Measurements from ENCODE around the gene FAM222A. TPM values are rescaled to one million over a fixed set of nuclear protein-coding genes. Genes with fewer than 3 reads are reported as not detected.

FAM222A gene
- total RNA-seq, 1 experiment from 2014 or later: 3.7 TPM

DNA sequence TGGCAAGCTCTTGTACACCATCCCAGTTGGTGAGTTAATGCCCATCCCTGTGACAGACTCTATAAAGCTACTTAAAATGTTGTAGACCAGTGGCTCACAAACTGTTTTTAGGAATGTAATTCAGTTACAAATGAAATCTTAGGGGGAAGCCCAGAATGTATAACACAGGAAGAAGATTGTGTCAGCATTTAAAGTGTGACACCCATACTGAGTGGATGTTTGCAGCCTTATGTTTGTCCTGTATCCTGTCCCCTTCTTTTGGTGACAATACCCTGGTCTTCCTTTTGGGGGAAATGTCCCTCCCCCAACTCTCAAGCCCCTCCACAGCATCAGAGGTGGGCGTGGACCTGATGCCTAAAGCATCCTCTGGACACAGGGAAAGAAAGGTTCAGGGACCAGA, 47.6 kb upstream of the FAM222A start:
- Histone ChIP-seq H2AFZ (ENCODE audit: low read depth, low read length, poor library complexity, severe bottlenecking) (no peak overlapping the region), H3K4me1 (ENCODE audit: control insufficient read depth in 1 of 2, insufficient read depth in 2 of 2, low read length in 2 of 2) (no peaks in the 10 kb centered on the region), H3K4me2 (ENCODE audit: low read length) (no peak overlapping the region), H3K4me3 (replicated peaks in 1 of 2; ENCODE audit: low read depth in 1 of 2, low read length in 2 of 2) (no peak overlapping the region), H3K9me3 (ENCODE audit: control insufficient read depth in 1 of 2, insufficient read depth in 1 of 2, low read depth in 1 of 2, low read length in 2 of 2) (peaks cover 0 to 14% of the 10 kb centered on the region in 2 experiments; a peak in 1 of 4 replicates), H3K27ac (ENCODE audit: low read depth, low read length) (no peak overlapping the region), H3K27me3 (ENCODE audit: insufficient read depth, low read length) (peaks cover 14% of the 10 kb centered on the region; the same call in 1 of the 2 replicates), H3K9me2 (ENCODE audit: insufficient read depth) (no peaks in the 10 kb centered on the region), H3K79me2 (ENCODE audit: insufficient read depth, low read length) (no peaks in the 10 kb centered on the region), H3K36me3 (ENCODE audit: control insufficient read depth in 1 of 2, insufficient read depth in 2 of 2, low read length in 2 of 2) (no peaks in the 10 kb centered on the region), H3K9ac (ENCODE audit: low read length) (no peak overlapping the region), H4K20me1 (ENCODE audit: insufficient read depth) (no peaks in the 10 kb centered on the region)
- ChIA-PET RAD21 (ENCODE audit: low non-redundant PET in 1 of 2, low total read pairs in 2 of 2, uncharacterized antibody in 2 of 2, unreplicated experiment in 2 of 2) (no interaction called here), CTCF (no interaction called here), POLR2A (no interaction called here)
- ATAC-seq (no peak), DNase-seq (ENCODE audit: low read depth, low spot score) (no peak)
- no peak for TF ChIP-seq SIN3A (IDR thresholded peaks at IDR 0.05; ENCODE audit: low read depth)
- TF ChIP-seq POLR2AphosphoS5 (IDR thresholded peaks at IDR 0.05; ENCODE audit: low read depth, low read length): no peak
- TF ChIP-seq JUND (IDR thresholded peaks at IDR 0.05): no peak
- TF ChIP-seq RAD21 (IDR thresholded peaks at IDR 0.05; ENCODE audit: low read depth): no peak
- no peak for TF ChIP-seq SP1 (IDR thresholded peaks at IDR 0.05; ENCODE audit: low read depth)
- TF ChIP-seq, protein P1, sequence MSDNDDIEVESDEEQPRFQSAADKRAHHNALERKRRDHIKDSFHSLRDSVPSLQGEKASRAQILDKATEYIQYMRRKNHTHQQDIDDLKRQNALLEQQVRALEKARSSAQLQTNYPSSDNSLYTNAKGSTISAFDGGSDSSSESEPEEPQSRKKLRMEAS (IDR thresholded peaks at IDR 0.05): no peak
- no peak for TF ChIP-seq TCF7L2 (IDR thresholded peaks at IDR 0.05; ENCODE audit: borderline replicate concordance, extremely low read depth, insufficient read depth, insufficient read length)
- TF ChIP-seq EZH2phosphoT487 (IDR thresholded peaks at IDR 0.05; ENCODE audit: borderline replicate concordance): no peak
- TF ChIP-seq ZNF274 (IDR thresholded peaks at IDR 0.05; ENCODE audit: low read depth, low read length): no peak
- TF ChIP-seq SRF (IDR thresholded peaks at IDR 0.05; ENCODE audit: low read depth): no peak
- no peak for TF ChIP-seq EZH2 (IDR thresholded peaks at IDR 0.05)
- TF ChIP-seq POLR2A (IDR thresholded peaks at IDR 0.05; ENCODE audit: borderline replicate concordance, extremely low read depth, insufficient read depth, insufficient read length): no peak
- TF ChIP-seq, protein P2, sequence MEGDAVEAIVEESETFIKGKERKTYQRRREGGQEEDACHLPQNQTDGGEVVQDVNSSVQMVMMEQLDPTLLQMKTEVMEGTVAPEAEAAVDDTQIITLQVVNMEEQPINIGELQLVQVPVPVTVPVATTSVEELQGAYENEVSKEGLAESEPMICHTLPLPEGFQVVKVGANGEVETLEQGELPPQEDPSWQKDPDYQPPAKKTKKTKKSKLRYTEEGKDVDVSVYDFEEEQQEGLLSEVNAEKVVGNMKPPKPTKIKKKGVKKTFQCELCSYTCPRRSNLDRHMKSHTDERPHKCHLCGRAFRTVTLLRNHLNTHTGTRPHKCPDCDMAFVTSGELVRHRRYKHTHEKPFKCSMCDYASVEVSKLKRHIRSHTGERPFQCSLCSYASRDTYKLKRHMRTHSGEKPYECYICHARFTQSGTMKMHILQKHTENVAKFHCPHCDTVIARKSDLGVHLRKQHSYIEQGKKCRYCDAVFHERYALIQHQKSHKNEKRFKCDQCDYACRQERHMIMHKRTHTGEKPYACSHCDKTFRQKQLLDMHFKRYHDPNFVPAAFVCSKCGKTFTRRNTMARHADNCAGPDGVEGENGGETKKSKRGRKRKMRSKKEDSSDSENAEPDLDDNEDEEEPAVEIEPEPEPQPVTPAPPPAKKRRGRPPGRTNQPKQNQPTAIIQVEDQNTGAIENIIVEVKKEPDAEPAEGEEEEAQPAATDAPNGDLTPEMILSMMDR (IDR thresholded peaks at IDR 0.05 in 2 of 3, conservative IDR thresholded peaks at IDR 0.05 in 1 of 3; ENCODE audit: borderline replicate concordance in 1 of 3, insufficient read depth in 1 of 3, low read depth in 2 of 3, low read length in 2 of 3): no peak
- TF ChIP-seq ATF3 (IDR thresholded peaks at IDR 0.05): no peak
- TF ChIP-seq, protein P3, sequence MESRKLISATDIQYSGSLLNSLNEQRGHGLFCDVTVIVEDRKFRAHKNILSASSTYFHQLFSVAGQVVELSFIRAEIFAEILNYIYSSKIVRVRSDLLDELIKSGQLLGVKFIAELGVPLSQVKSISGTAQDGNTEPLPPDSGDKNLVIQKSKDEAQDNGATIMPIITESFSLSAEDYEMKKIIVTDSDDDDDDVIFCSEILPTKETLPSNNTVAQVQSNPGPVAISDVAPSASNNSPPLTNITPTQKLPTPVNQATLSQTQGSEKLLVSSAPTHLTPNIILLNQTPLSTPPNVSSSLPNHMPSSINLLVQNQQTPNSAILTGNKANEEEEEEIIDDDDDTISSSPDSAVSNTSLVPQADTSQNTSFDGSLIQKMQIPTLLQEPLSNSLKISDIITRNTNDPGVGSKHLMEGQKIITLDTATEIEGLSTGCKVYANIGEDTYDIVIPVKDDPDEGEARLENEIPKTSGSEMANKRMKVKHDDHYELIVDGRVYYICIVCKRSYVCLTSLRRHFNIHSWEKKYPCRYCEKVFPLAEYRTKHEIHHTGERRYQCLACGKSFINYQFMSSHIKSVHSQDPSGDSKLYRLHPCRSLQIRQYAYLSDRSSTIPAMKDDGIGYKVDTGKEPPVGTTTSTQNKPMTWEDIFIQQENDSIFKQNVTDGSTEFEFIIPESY (IDR thresholded peaks at IDR 0.05; ENCODE audit: extremely low read depth, insufficient replicate concordance, low read length): no peak
- no peak for TF ChIP-seq CEBPB (IDR thresholded peaks at IDR 0.05; ENCODE audit: low read depth)
- TF ChIP-seq ZFX (IDR thresholded peaks at IDR 0.05): no peak
- TF ChIP-seq EGR1 (IDR thresholded peaks at IDR 0.05; ENCODE audit: low read depth): no peak
- TF ChIP-seq ELF1 (IDR thresholded peaks at IDR 0.05; ENCODE audit: borderline replicate concordance, low read depth): no peak
- intact Hi-C loops (cut with micrococcal nuclease): no loop called here
- BruUV-seq (replicated peaks): no TSS peak
